Measurements from ENCODE around the gene MYLK.

Gene MYLK

DNA sequence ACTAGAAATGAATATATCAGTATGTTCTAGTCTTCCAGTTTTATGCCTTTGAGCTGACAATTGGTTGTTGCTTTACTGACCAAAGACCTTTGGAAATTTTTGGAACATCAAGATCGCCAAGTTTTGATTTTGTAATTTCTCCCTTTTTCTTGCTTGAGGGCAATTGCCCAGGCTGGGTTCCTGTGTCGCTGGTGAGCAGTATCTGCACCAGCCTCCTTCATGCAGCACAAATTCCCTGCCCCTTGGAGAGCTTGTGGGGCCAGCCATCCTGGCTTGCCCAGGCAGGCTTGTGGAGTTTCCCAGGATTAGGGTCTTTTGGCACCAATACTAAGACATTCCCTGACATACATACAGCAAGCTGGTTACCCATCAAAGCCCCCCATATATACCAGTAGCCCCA is 261.4 kb downstream of the MYLK start:
- H3K9me3 ChIP-seq (ENCODE audit: insufficient read depth, low read depth, low read length) = no peaks in the 10 kb centered on the region
- no peaks in the 10 kb centered on the region for H4K20me1 ChIP-seq (ENCODE audit: insufficient read depth, low read length, poor library complexity, severe bottlenecking)
- H3K36me3 ChIP-seq (ENCODE audit: insufficient read depth, low read length) = no peaks in the 10 kb centered on the region
- peaks cover 4% of the 10 kb centered on the region for H3K4me1 ChIP-seq (ENCODE audit: insufficient read depth, low read length, poor library complexity, severe bottlenecking)
- no peaks in the 10 kb centered on the region for H3K27me3 ChIP-seq (ENCODE audit: insufficient read depth, low read length, poor library complexity, severe bottlenecking)
- no peak overlapping the region for H2AFZ ChIP-seq (ENCODE audit: low read length)
- H3K4me2 ChIP-seq (ENCODE audit: low read depth, low read length, poor library complexity, severe bottlenecking) = no peak overlapping the region
- no peaks in the 10 kb centered on the region for H3F3A ChIP-seq (ENCODE audit: low read depth)
- no peaks in the 10 kb centered on the region for H3K9me2 ChIP-seq (replicated peaks; ENCODE audit: low read depth, low read length)
- no peak for TF ChIP-seq EZH2phosphoT487 (IDR thresholded peaks at IDR 0.05; ENCODE audit: borderline replicate concordance)
- TF ChIP-seq, protein P1, sequence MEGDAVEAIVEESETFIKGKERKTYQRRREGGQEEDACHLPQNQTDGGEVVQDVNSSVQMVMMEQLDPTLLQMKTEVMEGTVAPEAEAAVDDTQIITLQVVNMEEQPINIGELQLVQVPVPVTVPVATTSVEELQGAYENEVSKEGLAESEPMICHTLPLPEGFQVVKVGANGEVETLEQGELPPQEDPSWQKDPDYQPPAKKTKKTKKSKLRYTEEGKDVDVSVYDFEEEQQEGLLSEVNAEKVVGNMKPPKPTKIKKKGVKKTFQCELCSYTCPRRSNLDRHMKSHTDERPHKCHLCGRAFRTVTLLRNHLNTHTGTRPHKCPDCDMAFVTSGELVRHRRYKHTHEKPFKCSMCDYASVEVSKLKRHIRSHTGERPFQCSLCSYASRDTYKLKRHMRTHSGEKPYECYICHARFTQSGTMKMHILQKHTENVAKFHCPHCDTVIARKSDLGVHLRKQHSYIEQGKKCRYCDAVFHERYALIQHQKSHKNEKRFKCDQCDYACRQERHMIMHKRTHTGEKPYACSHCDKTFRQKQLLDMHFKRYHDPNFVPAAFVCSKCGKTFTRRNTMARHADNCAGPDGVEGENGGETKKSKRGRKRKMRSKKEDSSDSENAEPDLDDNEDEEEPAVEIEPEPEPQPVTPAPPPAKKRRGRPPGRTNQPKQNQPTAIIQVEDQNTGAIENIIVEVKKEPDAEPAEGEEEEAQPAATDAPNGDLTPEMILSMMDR (conservative IDR thresholded peaks at IDR 0.05; ENCODE audit: low read length) = no peak
- H3K4me3 ChIP-seq (ENCODE audit: low read length, poor library complexity, severe bottlenecking) = no peak overlapping the region
- no peaks in the 10 kb centered on the region for H3K79me2 ChIP-seq (ENCODE audit: insufficient read depth, low read length)
- no peak overlapping the region for H3K9ac ChIP-seq (ENCODE audit: low read depth, low read length, poor library complexity, severe bottlenecking)

DNA sequence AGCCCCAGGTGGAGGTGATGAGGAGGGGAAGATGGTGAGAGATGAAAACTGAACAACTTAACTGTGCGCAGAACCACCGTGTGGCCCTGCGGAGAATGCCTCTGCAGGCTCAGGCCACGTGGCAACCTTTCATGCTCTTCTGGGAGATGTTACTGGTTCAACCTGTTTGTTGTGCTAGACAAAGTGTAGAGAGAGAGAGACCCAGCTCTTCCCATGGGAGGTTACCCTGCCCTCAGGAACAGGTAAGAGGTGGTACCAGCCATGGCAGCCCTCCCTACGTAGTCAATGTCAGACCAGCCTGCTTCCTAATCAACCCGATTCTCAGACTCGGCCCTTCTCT is 262.3 kb downstream of the MYLK start:
- Histone ChIP-seq H3K36me3 (ENCODE audit: insufficient read depth, low read length) (no peaks in the 10 kb centered on the region), H3K9me2 (replicated peaks; ENCODE audit: low read depth, low read length) (no peaks in the 10 kb centered on the region), H3F3A (ENCODE audit: low read depth) (no peaks in the 10 kb centered on the region), H3K4me2 (ENCODE audit: low read depth, low read length, poor library complexity, severe bottlenecking) (no peak overlapping the region), H4K20me1 (ENCODE audit: insufficient read depth, low read length, poor library complexity, severe bottlenecking) (no peaks in the 10 kb centered on the region), H3K9me3 (ENCODE audit: insufficient read depth, low read depth, low read length) (no peaks in the 10 kb centered on the region), H3K79me2 (ENCODE audit: insufficient read depth, low read length) (no peaks in the 10 kb centered on the region), H3K27me3 (ENCODE audit: insufficient read depth, low read length, poor library complexity, severe bottlenecking) (no peaks in the 10 kb centered on the region), H3K4me1 (ENCODE audit: insufficient read depth, low read length, poor library complexity, severe bottlenecking) (peaks cover 4% of the 10 kb centered on the region), H2AFZ (ENCODE audit: low read length) (no peak overlapping the region), H3K4me3 (ENCODE audit: low read length, poor library complexity, severe bottlenecking) (no peak overlapping the region), H3K9ac (ENCODE audit: low read depth, low read length, poor library complexity, severe bottlenecking) (no peak overlapping the region)
- TF ChIP-seq, protein P1 (conservative IDR thresholded peaks at IDR 0.05; ENCODE audit: low read length) = no peak
- no peak for TF ChIP-seq EZH2phosphoT487 (IDR thresholded peaks at IDR 0.05; ENCODE audit: borderline replicate concordance)

DNA sequence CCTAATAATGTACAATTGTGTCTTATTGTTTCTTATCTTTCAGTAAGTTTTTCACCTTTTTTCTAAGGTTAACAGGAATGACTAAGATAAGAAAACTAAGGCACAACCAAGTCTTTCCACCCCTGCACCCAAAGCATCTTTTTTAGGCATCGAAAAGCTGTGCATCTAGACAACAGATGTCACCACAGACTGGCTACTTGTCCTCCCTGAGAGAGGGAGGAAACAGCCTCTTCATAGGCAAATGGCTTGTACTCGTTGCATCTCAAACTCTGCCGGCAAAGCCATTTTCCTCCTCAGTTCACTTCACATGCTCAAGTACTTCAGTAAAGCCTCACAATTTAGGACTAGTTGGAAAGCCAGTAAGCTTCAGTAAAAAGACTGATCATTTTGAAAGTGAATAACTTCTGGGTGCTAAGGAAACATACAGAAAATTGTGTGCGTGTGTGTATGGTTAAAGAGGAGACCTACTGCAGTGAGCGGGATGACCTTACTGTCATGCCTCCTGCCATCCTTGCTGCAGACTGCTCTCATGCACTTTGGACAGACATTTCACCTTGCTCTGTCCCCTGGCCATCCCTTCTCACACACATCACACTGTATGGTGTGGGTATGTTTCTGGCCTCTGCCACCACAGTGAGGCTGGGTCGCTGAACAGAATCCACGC is 262.8 kb downstream of the MYLK start:
- no peak overlapping the region for H3K9ac ChIP-seq (ENCODE audit: low read depth, low read length, poor library complexity, severe bottlenecking)
- no peak overlapping the region for H3K4me2 ChIP-seq (ENCODE audit: low read depth, low read length, poor library complexity, severe bottlenecking)
- H3K79me2 ChIP-seq (ENCODE audit: insufficient read depth, low read length) = no peaks in the 10 kb centered on the region
- no peaks in the 10 kb centered on the region for H3K9me2 ChIP-seq (replicated peaks; ENCODE audit: low read depth, low read length)
- no peaks in the 10 kb centered on the region for H4K20me1 ChIP-seq (ENCODE audit: insufficient read depth, low read length, poor library complexity, severe bottlenecking)
- TF ChIP-seq, protein P1 (conservative IDR thresholded peaks at IDR 0.05; ENCODE audit: low read length) = no peak
- no peak for TF ChIP-seq EZH2phosphoT487 (IDR thresholded peaks at IDR 0.05; ENCODE audit: borderline replicate concordance)
- no peaks in the 10 kb centered on the region for H3K27me3 ChIP-seq (ENCODE audit: insufficient read depth, low read length, poor library complexity, severe bottlenecking)
- H3K4me3 ChIP-seq (ENCODE audit: low read length, poor library complexity, severe bottlenecking) = no peak overlapping the region
- H2AFZ ChIP-seq (ENCODE audit: low read length) = no peak overlapping the region
- peaks cover 4% of the 10 kb centered on the region for H3K4me1 ChIP-seq (ENCODE audit: insufficient read depth, low read length, poor library complexity, severe bottlenecking)
- H3F3A ChIP-seq (ENCODE audit: low read depth) = no peaks in the 10 kb centered on the region
- no peaks in the 10 kb centered on the region for H3K36me3 ChIP-seq (ENCODE audit: insufficient read depth, low read length)
- no peaks in the 10 kb centered on the region for H3K9me3 ChIP-seq (ENCODE audit: insufficient read depth, low read depth, low read length)

Measured in Loucy (cell line).